GM12873 (cell line): ENCODE measurements around the gene CLEC17A.
A peak's percentile ranks its signal among the peaks of the same experiment; 100 is the strongest.

Experiments used
- CTCF ChIP-seq: IDR thresholded peaks from 2 replicates; pipeline ENCODE4 v1.5.1; 2012; ENCODE audit warnings: low read depth, mild to moderate bottlenecking, moderate library complexity, low read length, control low read depth; ENCODE audit not compliant: insufficient read depth; ENCODE audit errors: missing control alignments

The CLEC17A gene

GRCh38 chr19:14544977-14545715, 37.7 kb upstream of the CLEC17A start:
- no peak for TF ChIP-seq CTCF

- no peak for TF ChIP-seq CTCF
Observed at GRCh38 chr19:14545716-14546082, 37.2 kb upstream of the CLEC17A start.

DNA sequence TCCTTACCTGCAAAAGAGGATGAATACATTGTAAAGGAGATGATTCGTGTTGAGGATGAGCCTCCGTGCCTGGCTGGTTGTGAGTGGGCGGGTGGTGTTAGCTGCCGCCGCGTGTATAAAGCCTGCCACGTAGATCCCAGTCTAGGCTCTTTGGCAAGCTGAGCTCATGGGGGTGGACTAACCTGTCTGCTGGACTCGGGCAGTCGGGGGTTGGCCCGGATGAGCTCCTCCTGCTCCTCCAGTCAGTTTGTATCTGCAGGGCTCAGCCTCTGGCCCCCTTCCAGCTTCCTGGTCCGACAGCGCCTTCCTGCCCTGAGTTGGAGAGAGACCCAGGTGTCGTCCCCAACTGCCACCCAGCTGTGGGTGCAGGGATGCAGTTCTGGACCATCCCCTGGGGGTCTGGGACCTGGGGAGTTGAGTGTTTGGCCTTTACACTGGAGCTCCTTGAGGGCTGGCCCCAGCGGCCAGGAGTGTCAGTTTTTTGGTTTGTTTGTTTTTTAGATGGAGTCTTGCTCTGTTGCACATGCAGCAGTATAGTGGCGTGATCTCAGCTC, 32.6 kb upstream of the CLEC17A start:
- no peak for TF ChIP-seq CTCF

- TF ChIP-seq CTCF = peak; percentile 57
Observed at GRCh38 chr19:14551134-14552005, 31.5 kb upstream of the CLEC17A start.

DNA sequence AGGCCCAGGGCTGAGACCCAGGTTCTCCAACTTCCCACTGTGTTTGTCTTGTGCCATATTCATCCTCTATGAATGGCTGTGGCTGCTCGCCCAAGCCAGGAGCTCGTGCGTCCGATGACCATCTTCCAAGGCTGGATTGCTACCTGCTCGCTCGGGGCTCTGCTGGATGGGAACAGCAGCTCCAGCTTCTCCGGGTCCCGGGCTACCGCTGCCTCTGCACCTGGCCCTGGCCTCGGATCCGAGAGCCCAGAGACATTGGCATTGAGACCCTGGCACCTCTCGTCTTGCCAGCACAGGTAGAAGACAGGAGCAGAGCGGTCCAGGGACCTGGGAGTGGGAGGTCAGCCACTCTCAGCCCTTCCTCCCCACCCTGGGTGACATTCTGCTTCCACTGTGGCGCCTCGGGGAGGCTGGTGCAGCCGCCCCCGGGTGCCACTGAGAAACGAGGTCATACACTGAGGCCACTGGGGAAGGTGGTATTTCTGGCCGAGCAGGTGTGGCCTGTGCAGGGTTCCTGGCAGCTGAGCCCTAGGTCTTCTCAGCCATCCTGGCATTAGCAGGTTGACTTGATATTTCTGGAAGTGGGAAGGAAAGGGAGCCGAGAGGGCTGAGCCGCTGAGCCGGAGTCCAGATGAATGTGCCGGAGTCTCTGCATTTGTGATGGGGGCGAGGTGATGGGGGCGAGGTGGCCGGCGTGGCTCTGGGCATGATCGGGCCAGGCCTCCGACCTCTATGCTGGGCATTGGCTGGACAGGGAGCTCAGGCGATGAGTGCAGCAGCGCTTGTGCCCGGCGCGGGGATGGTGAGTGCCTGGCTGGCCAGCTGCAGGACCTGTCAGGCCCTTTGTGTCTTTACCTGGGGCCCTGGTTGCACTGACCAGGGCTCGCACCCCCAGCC, 29.6 kb upstream of the CLEC17A start:
- TF ChIP-seq CTCF = no peak

DNA sequence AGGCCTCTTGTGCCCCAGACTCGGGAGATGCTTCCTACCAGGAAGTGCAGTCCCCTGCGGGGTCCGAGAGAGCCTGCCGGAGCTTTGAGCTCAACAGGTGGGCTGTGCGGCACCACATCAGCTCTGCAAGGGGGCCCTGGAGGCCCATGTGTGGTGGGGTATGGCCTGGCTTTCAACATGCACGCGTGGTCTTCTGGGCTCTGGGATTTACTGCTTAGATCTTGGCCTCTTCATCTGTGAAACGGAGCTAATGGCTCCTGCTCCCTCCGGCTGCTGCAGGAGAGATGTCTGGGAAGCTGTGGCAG, 29.0 kb upstream of the CLEC17A start:
- TF ChIP-seq CTCF = no peak
